ENCODE results near the gene PLD3. TPM values are rescaled to one million over a fixed set of nuclear protein-coding genes. Genes with fewer than 3 reads are reported as not detected.

Gene PLD3, protein sequence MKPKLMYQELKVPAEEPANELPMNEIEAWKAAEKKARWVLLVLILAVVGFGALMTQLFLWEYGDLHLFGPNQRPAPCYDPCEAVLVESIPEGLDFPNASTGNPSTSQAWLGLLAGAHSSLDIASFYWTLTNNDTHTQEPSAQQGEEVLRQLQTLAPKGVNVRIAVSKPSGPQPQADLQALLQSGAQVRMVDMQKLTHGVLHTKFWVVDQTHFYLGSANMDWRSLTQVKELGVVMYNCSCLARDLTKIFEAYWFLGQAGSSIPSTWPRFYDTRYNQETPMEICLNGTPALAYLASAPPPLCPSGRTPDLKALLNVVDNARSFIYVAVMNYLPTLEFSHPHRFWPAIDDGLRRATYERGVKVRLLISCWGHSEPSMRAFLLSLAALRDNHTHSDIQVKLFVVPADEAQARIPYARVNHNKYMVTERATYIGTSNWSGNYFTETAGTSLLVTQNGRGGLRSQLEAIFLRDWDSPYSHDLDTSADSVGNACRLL
- total RNA-seq, result 100 to 1,000 TPM in 3 of 6 donors, 10 to 100 TPM in 3; 87.5 to 123 (median 101) TPM
- polyA plus RNA-seq, result 100 to 1,000 TPM; 157 to 208 TPM

DNA sequence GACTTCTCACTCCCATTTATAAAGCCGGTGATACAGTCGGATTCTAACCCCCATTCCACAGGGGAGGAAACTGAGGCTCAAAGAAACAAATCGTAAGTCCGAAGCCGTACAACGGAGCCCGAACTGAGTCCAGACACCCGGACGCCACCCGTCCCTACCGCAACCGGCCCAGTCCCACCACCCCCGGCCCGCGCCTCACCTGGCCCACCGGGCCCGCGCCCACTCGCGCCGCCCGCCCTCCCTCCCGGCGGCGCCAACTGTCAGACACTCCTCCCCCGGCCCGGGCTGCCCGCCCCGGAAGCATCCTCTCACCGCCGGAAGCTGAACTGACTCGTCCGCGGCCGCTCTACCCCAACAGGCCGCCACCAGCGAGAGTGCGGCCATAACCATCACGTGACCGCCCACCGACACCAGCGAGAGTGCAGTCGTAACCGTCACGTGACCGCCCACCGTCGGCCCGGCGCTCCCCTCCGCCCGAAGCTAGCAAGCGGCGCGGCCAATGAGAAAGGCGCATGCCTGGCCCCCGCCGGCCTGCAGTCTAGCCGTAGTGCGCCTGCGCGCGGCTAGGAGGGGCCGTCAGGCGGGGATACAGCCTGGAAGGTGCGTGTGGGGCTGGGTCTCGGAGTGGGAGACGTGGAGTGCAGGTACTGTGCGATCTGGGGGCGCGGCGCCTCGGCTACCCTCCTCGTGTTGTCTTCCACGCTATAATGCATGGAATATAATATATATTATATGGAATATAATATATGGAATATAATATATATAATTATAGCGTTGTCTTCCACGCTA lies at the start of gene PLD3, which contains the start of gene C19orf47:
Gene PLD3, plus strand, starts transcription at position 571 of the 789 bp plus-strand sequence. CDS start 17,789 bp downstream, outside the sequence.
Gene C19orf47, minus strand, starts transcription at position 273 of the 789 bp plus-strand sequence. CDS start 6,540 bp downstream, outside the sequence.
- TF ChIP-seq, protein P1, sequence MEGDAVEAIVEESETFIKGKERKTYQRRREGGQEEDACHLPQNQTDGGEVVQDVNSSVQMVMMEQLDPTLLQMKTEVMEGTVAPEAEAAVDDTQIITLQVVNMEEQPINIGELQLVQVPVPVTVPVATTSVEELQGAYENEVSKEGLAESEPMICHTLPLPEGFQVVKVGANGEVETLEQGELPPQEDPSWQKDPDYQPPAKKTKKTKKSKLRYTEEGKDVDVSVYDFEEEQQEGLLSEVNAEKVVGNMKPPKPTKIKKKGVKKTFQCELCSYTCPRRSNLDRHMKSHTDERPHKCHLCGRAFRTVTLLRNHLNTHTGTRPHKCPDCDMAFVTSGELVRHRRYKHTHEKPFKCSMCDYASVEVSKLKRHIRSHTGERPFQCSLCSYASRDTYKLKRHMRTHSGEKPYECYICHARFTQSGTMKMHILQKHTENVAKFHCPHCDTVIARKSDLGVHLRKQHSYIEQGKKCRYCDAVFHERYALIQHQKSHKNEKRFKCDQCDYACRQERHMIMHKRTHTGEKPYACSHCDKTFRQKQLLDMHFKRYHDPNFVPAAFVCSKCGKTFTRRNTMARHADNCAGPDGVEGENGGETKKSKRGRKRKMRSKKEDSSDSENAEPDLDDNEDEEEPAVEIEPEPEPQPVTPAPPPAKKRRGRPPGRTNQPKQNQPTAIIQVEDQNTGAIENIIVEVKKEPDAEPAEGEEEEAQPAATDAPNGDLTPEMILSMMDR (IDR thresholded peaks at IDR 0.05), result no peak
- intact Hi-C loops (cut with DNase I), result no loop called here
- 0 to 1% methylated on average over 55 to 77 of the region's 77 CpGs for WGBS, 2 donors
- peak; percentile 97 to 98 (median 98) for ATAC-seq
- no peaks in the 10 kb centered on the region for H3K9me3 ChIP-seq
- peak; percentile 98 to 100 (median 99) for DNase-seq
- H3K27ac ChIP-seq, result peak within 1 kb of the TSS in 3 of 4 donors; percentile 31 to 58 (median 54)
- peaks cover 0 to 15% (median 8%) of the 10 kb centered on the region in 3 donors for H3K4me1 ChIP-seq
- H3K4me3 ChIP-seq, result peak within 1 kb of the TSS; percentile 57 to 85 (median 77)
- no peaks in the 10 kb centered on the region for H3K27me3 ChIP-seq
- no peaks in the 10 kb centered on the region for H3K36me3 ChIP-seq
- no peak for FAIRE-seq

DNA sequence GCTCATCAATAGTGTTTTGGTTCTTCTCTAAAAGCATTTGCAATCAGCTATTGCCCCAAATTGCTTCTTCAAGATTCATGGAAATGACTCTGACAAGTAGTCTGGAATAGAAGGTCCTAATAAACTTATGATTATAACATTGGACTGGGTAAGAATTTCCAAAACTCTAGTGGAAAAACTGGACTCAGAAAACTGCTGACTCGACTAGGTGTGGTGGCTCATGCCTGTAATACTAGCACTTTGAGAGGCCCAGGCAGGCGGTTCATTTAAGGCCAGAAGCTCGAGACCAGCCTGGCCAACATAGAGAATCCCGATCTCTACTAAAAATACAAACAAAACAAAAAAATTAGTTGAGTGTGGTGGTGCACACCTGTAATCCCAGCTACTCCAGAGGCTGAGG lies 47.8 kb upstream of the PLD3 start:
- Histone ChIP-seq H3K27ac (no peak overlapping the region), H3K4me3 (no peak overlapping the region), H3K9me3 (no peaks in the 10 kb centered on the region), H3K36me3 (no peaks in the 10 kb centered on the region), H3K27me3 (no peaks in the 10 kb centered on the region), H3K4me1 (no peaks in the 10 kb centered on the region)
- WGBS, 2 donors, result 89% methylated on average over 4 of the region's 4 CpGs
- no peak for FAIRE-seq
- ATAC-seq, result no peak
- TF ChIP-seq, protein P1 (IDR thresholded peaks at IDR 0.05), result no peak
- peak in 1 of 6 donors; percentile 9 for DNase-seq
- intact Hi-C loops (cut with DNase I), result loop anchor here in 1 of 3 donors (10.0 kb wide), 1 partner anchor 334 kb away; no protein-coding TSS in a partner anchor

- TF ChIP-seq, protein P1 (IDR thresholded peaks at IDR 0.05), result no peak
- no peak overlapping the region for H3K27ac ChIP-seq
- WGBS, 2 donors, result 76 to 91% methylated on average over 6 of the region's 6 CpGs
- DNase-seq (no peak), ATAC-seq (no peak), FAIRE-seq (no peak)
- H3K4me1 ChIP-seq, result no peaks in the 10 kb centered on the region
- intact Hi-C loops (cut with DNase I), result loop anchor here in 1 of 3 donors (10.0 kb wide), 1 partner anchor 332 kb away; no protein-coding TSS in a partner anchor
- H3K4me3 ChIP-seq, result no peak overlapping the region
- H3K27me3 ChIP-seq, result no peaks in the 10 kb centered on the region
- no peaks in the 10 kb centered on the region for H3K9me3 ChIP-seq
- no peaks in the 10 kb centered on the region for H3K36me3 ChIP-seq
These were observed 46.1 kb upstream of the PLD3 start for GRCh38 chr19:40302224-40303011.

DNA sequence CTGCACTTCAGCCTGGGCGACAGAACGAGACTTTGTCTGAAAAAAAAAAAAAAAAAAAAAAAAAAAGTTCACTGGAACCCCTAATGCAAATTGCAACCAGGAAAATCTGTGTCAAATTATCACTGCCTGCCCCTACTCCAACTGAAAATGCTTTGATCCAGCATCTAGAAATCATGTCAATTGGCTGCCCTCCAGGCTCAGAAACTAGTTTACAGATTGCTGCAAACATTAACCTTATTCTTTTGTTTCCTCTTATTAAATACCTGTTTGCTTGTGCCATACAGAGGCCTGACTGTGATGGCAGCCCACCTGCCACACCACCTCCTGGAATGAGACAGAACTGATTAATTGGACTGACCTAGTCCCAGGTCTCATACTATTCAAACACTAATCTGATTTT lies 44.7 kb upstream of the PLD3 start:
- FAIRE-seq (no peak), ATAC-seq (peak; percentile 37 to 82 (median 54))
- 50 to 69% methylated on average over 2 of the region's 2 CpGs for WGBS, 2 donors

More for the DNA sequence above, 44.7 kb upstream of the PLD3 start:
- Histone ChIP-seq H3K36me3 (no peaks in the 10 kb centered on the region), H3K4me3 (no peak overlapping the region), H3K9me3 (no peaks in the 10 kb centered on the region), H3K27ac (no peak overlapping the region), H3K4me1 (no peaks in the 10 kb centered on the region), H3K27me3 (no peaks in the 10 kb centered on the region)
- intact Hi-C loops (cut with DNase I), result loop anchor here in 1 of 3 donors (10.0 kb wide), 1 partner anchor 331 kb away; no protein-coding TSS in a partner anchor
- peak in 3 of 6 donors; percentile 10 to 52 (median 39) for DNase-seq
- TF ChIP-seq, protein P1 (IDR thresholded peaks at IDR 0.05), result no peak
